Retinal pigment epithelial cell (primary cell): ENCODE data around the gene CREBL2.
A peak's percentile ranks its signal among the peaks of the same experiment; 100 is the strongest.

ENCODE experiments used
- DNase-seq: peaks from one replicate; pipeline ENCODE4 v3.0.0-alpha.2; 2010; ENCODE audit warnings: low read depth
- H3K4me3 ChIP-seq: 2 replicates; pipeline ENCODE4 v1.5.1; 2011; ENCODE audit warnings: mild to moderate bottlenecking, low read length, control low read depth, moderate library complexity
- CTCF ChIP-seq: conservative IDR thresholded peaks from 2 replicates; pipeline ENCODE4 v1.5.1; 2011; ENCODE audit warnings: low read depth, low read length, control low read depth, inconsistent platforms

CREBL2 gene

GRCh38 chr12:12653922-12654321 is 42.2 kb downstream of the CREBL2 start:
- no peak overlapping the region for H3K4me3 ChIP-seq
- DNase-seq: no peak
- TF ChIP-seq CTCF: no peak

- DNase-seq: no peak
- no peak for TF ChIP-seq CTCF
- no peak overlapping the region for H3K4me3 ChIP-seq
Observed at GRCh38 chr12:12654691-12655460, 43.2 kb downstream of the CREBL2 start.

- H3K4me3 ChIP-seq: no peak overlapping the region
Observed at GRCh38 chr12:12660201-12660600, 48.5 kb downstream of the CREBL2 start.

GRCh38 chr12:12661086-12661856 is 49.6 kb downstream of the CREBL2 start:
- no peak overlapping the region for H3K4me3 ChIP-seq
- no peak for TF ChIP-seq CTCF
- DNase-seq: peak; percentile 51

More at GRCh38 chr12:12660201-12660600, 48.5 kb downstream of the CREBL2 start:
- TF ChIP-seq CTCF: no peak
- no peak for DNase-seq

GRCh38 chr12:12663644-12664294 is 52.1 kb downstream of the CREBL2 start:
- DNase-seq: no peak
- TF ChIP-seq CTCF: no peak
- no peak overlapping the region for H3K4me3 ChIP-seq

- no peak overlapping the region for H3K4me3 ChIP-seq
- TF ChIP-seq CTCF: no peak
- DNase-seq: no peak
Observed at GRCh38 chr12:12665194-12665593, 53.5 kb downstream of the CREBL2 start.
